HepG2 (cell line): Measurements from ENCODE around the gene BLVRB. TPM values are rescaled to one million over a fixed set of nuclear protein-coding genes. Genes with fewer than 3 reads are reported as not detected.

Experiments used
- ATAC-seq: fragments of 200-7000 bp; cut with Tn5 transposase; 3 replicates; pipeline ENCODE4 v1.9.1; 2020; ENCODE audit warnings: mild to moderate bottlenecking, moderate library complexity
- BruUV-seq: library from RNA; stranded (reverse); fragments of 400-500 nt; replicated peaks from 2 replicates; lab custom pipeline; 2021; lab: Mats Ljungman, UMichigan
- CTCF ChIA-PET: fragments of 300-600 bp; formaldehyde crosslinking; extraction: SDS; loops from one replicate; lab custom pipeline; 2021; ENCODE audit warnings: low total read pairs, inconsistent platforms, low intra/inter-chr PET ratio; lab: Yijun Ruan, JAX
- POLR2A ChIA-PET: fragments of 350-600 bp; sonication (Branson Sonifier 250); formaldehyde crosslinking; loops from one replicate; lab custom pipeline; 2020; ENCODE audit warnings: antibody characterized with exemption, inconsistent platforms; lab: Yijun Ruan, JAX
- DNase-seq: peaks from one replicate; pipeline ENCODE4 v3.0.0-alpha.2; 2015; ENCODE audit warnings: low spot score
- FAIRE-seq: peaks from 3 replicates; lab custom pipeline; 2011; peaks lifted over from hg19 to GRCh38; lab: Jason Lieb, UNC
- H2AFZ ChIP-seq: one replicate; pipeline ENCODE4 v1.6.1; 2011; ENCODE audit warnings: low read length, inconsistent platforms
- H3K27ac ChIP-seq: fragments of 300-600 bp; 3 replicates; pipeline ENCODE4 v1.8.0; 2011; ENCODE audit warnings: mixed run types, mild to moderate bottlenecking, mixed read lengths, low read length, inconsistent platforms; ENCODE audit not compliant: insufficient read depth; ENCODE audit errors: extremely low read length
- H3K27me3 ChIP-seq, 2 experiments: fragments of 200-600 bp in 1 of 2; 2 replicates in 1 of 2; 3 replicates in 1 of 2; pipeline versions ENCODE4 v1.6.0 to v1.8.0; 2011; ENCODE audit warnings: low read length in 2 of 2, mild to moderate bottlenecking in 2 of 2, moderate library complexity in 2 of 2, inconsistent platforms in 1 of 2; ENCODE audit not compliant: insufficient read depth in 2 of 2, control insufficient read depth in 1 of 2
- H3K36me3 ChIP-seq, 2 experiments: fragments of 200-600 bp in 1 of 2; replicated peaks in 1 of 2; 2 replicates in 1 of 2; 3 replicates in 1 of 2; pipeline versions ENCODE4 v1.5.1 to v1.8.0; 2011; ENCODE audit warnings: low read length in 2 of 2, inconsistent platforms in 1 of 2; ENCODE audit not compliant: insufficient read depth in 2 of 2, control insufficient read depth in 1 of 2
- H3K4me1 ChIP-seq: 2 replicates; pipeline ENCODE4 v1.5.1; 2012; ENCODE audit warnings: low read length, inconsistent platforms; ENCODE audit not compliant: insufficient read depth
- H3K4me2 ChIP-seq: 2 replicates; pipeline ENCODE4 v1.6.0; 2011; ENCODE audit warnings: low read depth, low read length, inconsistent platforms
- H3K4me3 ChIP-seq, 3 experiments: fragments of 200-600 bp in 1 of 3; sonication (generic), shearing (Covaris generic) in 1 of 3; replicated peaks in 1 of 3; 2 replicates each; pipeline ENCODE4 v1.5.1; 2011 to 2016; ENCODE audit warnings: low read length in 3 of 3, inconsistent platforms in 2 of 3, low read depth in 2 of 3, mild to moderate bottlenecking in 2 of 3, control low read depth in 1 of 3, mixed read lengths in 1 of 3; ENCODE audit not compliant: insufficient read depth in 1 of 3
- H3K79me2 ChIP-seq: one replicate; pipeline ENCODE4 v1.6.1; 2011; ENCODE audit warnings: low read length, inconsistent platforms; ENCODE audit not compliant: insufficient read depth
- H3K9ac ChIP-seq: 2 replicates; pipeline ENCODE4 v1.6.0; 2011; ENCODE audit warnings: mild to moderate bottlenecking, low read depth, low read length, inconsistent platforms; ENCODE audit not compliant: insufficient read depth
- H3K9me3 ChIP-seq: 2 replicates; pipeline ENCODE4 v1.5.1; 2012; ENCODE audit warnings: mild to moderate bottlenecking, low read length
- H4K20me1 ChIP-seq: 2 replicates; pipeline ENCODE4 v1.6.0; 2011; ENCODE audit warnings: inconsistent platforms, mild to moderate bottlenecking, low read length, moderate library complexity; ENCODE audit not compliant: insufficient read depth
- AGO1 ChIP-seq: fragments of 200-400 bp; formaldehyde crosslinking; IDR thresholded peaks from 2 replicates; pipeline ENCODE4 v1.6.1; 2017; ENCODE audit warnings: mild to moderate bottlenecking, low read depth, low read length, moderate library complexity; ENCODE audit not compliant: poor library complexity, severe bottlenecking
- CREM ChIP-seq, 2 experiments: sonication (generic) in 1 of 2; formaldehyde crosslinking in 1 of 2; IDR thresholded peaks; 2 replicates each; pipeline versions ENCODE4 v1.4.0 to v1.6.1; 2016 to 2020; ENCODE audit warnings: antibody characterized with exemption in 1 of 2, mild to moderate bottlenecking in 1 of 2, missing genetic modification reagents in 1 of 2
- FOXM1 ChIP-seq: sonication (generic); formaldehyde crosslinking; IDR thresholded peaks from 2 replicates; pipeline ENCODE4 v1.5.0; 2020; ENCODE audit warnings: missing genetic modification reagents
- HOXA9 ChIP-seq: sonication (generic); formaldehyde crosslinking; IDR thresholded peaks from 2 replicates; pipeline ENCODE4 v1.8.1; 2022; ENCODE audit warnings: missing genetic modification reagents, mild to moderate bottlenecking, moderate library complexity, borderline replicate concordance
- POLR2G ChIP-seq: fragments of 200-400 bp; formaldehyde crosslinking; IDR thresholded peaks from 2 replicates; pipeline ENCODE4 v1.6.1; 2018; ENCODE audit warnings: mild to moderate bottlenecking, low read depth, low read length, moderate library complexity
- RCOR2 ChIP-seq: IDR thresholded peaks from 2 replicates; pipeline ENCODE4 v1.6.1; 2016; ENCODE audit warnings: missing biosample characterization, missing genetic modification reagents
- ZNF17 ChIP-seq: sonication (generic); formaldehyde crosslinking; IDR thresholded peaks from 2 replicates; pipeline ENCODE4 v1.5.0; 2020; ENCODE audit warnings: mild to moderate bottlenecking, missing genetic modification reagents
- ZNF562 ChIP-seq: sonication (generic); formaldehyde crosslinking; IDR thresholded peaks from 2 replicates; pipeline ENCODE4 v1.8.0; 2022; ENCODE audit warnings: missing genetic modification reagents, borderline replicate concordance
- WGBS: methylation state at CpG from one replicate; pipeline ENCODE4 v1.1.6; 2017; ENCODE audit warnings: low lambda C conversion rate; 5-methylcytosine and 5-hydroxymethylcytosine counted together
- in situ Hi-C: cut with HindIII; loops from 2 replicates; pipeline ENCODE4 v1.10.0; 2017; ENCODE audit warnings: low pct_unique_long_range_greater_than_20kb; ENCODE audit not compliant: extremely low pct_ligation_motif_present
- intact Hi-C: fragments of 100-400 bp; cut with micrococcal nuclease; formaldehyde crosslinking; loops from one replicate; pipeline ENCODE4 v1.10.0; 2022; ENCODE audit not compliant: unreplicated experiment
- polyA plus RNA-seq, 8 experiments: library from polyadenylated mRNA; depleted of rRNA in 3 of 8; stranded (reverse) in 7 of 8; unstranded in 1 of 8; fragments of >200 nt; fragmentation: Illumina TruSeq in 4 of 8; extraction: Trizol in 4 of 8; gene quantifications; 2 replicates each; pipeline versions ENCODE4 v1.2.1 to v1.2.3, GENCODE V29; 2011 to 2016; ENCODE audit warnings: low read depth in 4 of 8, missing spikeins in 1 of 8, mixed read lengths in 1 of 8; ENCODE audit not compliant: insufficient read depth in 1 of 8
- total RNA-seq, 5 experiments: library from RNA; depleted of rRNA; stranded (reverse); fragments of >200 nt; fragmentation: Illumina TruSeq; extraction: Trizol; gene quantifications; 2 replicates each; pipeline ENCODE4 v1.2.3, GENCODE V29; 2016; ENCODE audit warnings: low read depth in 1 of 5
- TF ChIP-seq, protein P1 (sequence below): sonication (generic); formaldehyde crosslinking; IDR thresholded peaks from 2 replicates; pipeline ENCODE4 v1.5.1; 2020; ENCODE audit warnings: mild to moderate bottlenecking, moderate library complexity, missing genetic modification reagents

BLVRB gene
- total and polyA plus RNA-seq, 2 of the 13 experiments (the other 11 are each of a cell fraction or from before 2014, with no cell fraction given): 25.9 to 51.4 TPM

DNA sequence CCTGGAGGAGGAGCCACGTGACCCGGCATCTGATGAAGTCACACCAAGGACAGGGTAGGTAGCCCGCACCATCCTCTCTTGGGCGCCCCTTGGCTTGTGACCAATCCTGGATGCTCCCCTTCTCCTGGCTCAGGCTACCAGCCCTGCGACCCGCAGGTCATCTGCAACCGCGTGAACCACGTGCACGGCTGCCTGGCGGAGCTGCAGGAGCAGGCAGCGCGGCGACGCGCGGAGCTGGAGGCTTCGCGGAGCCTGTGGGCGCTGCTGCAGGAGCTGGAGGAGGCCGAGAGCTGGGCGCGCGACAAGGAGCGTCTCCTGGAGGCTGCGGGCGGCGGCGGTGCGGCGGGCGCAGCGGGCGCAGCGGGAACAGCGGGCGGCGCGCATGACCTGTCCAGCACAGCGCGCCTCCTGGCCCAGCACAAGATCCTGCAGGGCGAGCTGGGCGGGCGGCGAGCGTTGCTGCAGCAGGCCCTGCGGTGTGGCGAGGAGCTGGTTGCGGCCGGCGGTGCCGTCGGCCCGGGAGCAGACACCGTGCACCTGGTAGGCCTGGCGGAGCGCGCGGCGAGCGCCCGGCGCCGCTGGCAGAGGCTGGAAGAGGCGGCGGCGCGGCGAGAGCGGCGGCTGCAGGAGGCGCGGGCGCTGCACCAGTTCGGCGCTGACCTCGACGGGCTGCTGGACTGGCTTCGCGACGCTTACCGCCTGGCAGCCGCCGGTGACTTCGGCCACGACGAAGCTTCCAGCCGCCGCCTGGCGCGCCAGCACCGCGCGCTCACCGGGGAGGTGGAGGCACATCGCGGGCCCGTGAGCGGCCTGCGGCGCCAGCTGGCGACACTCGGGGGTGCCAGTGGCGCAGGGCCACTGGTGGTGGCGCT, 47.2 kb upstream of the BLVRB start:
- no peaks in the 10 kb centered on the region for H4K20me1 ChIP-seq
- H3K36me3 ChIP-seq: no peaks in the 10 kb centered on the region
- CTCF ChIA-PET: no interaction called here
- no peak for DNase-seq
- no peak for ATAC-seq
- 72% methylated on average over 79 of the region's 105 CpGs for WGBS
- H3K4me2 ChIP-seq: no peak overlapping the region
- no TSS peak for BruUV-seq
- FAIRE-seq: no peak
- peaks cover 2 to 3% of the 10 kb centered on the region in 2 experiments; a peak in 2 of 5 replicates for H3K27me3 ChIP-seq
- H3K4me1 ChIP-seq: no peaks in the 10 kb centered on the region
- H3K27ac ChIP-seq: no peak overlapping the region
- POLR2A ChIA-PET: no interaction called here
- no peak overlapping the region for H3K4me3 ChIP-seq
- no peaks in the 10 kb centered on the region for H3K9me3 ChIP-seq
- no peak for TF ChIP-seq CREM (IDR thresholded peaks at IDR 0.05)
- no peak for TF ChIP-seq CREM (CRISPR knock-in tag; IDR thresholded peaks at IDR 0.05)
- no peak for TF ChIP-seq ZNF562 (CRISPR knock-in tag)
- TF ChIP-seq FOXM1 (CRISPR knock-in tag): no peak
- no peak for TF ChIP-seq AGO1
- TF ChIP-seq HOXA9: no peak
- no peak for TF ChIP-seq ZNF17 (CRISPR knock-in tag)
- TF ChIP-seq, protein P1, sequence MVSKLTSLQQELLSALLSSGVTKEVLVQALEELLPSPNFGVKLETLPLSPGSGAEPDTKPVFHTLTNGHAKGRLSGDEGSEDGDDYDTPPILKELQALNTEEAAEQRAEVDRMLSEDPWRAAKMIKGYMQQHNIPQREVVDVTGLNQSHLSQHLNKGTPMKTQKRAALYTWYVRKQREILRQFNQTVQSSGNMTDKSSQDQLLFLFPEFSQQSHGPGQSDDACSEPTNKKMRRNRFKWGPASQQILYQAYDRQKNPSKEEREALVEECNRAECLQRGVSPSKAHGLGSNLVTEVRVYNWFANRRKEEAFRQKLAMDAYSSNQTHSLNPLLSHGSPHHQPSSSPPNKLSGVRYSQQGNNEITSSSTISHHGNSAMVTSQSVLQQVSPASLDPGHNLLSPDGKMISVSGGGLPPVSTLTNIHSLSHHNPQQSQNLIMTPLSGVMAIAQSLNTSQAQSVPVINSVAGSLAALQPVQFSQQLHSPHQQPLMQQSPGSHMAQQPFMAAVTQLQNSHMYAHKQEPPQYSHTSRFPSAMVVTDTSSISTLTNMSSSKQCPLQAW: no peak
- TF ChIP-seq RCOR2 (CRISPR knock-in tag): no peak
- no peak for TF ChIP-seq POLR2G
- TF ChIP-seq, all 625 proteins: peak for 0
- H3K79me2 ChIP-seq: no peaks in the 10 kb centered on the region
- H3K9ac ChIP-seq: no peak overlapping the region
- no peak overlapping the region for H2AFZ ChIP-seq
- in situ Hi-C loops: no loop called here
- intact Hi-C loops: no loop called here
